ENCODE measurements around the gene PRKAG2. TPM values are rescaled to one million over a fixed set of nuclear protein-coding genes. Genes with fewer than 3 reads are reported as not detected.
A peak's percentile ranks its signal among the peaks of the same experiment; 100 is the strongest.

PRKAG2 gene
- total RNA-seq, 4 donors from 2014 or later = 19.5 to 30.8 (median 27.6) TPM

DNA sequence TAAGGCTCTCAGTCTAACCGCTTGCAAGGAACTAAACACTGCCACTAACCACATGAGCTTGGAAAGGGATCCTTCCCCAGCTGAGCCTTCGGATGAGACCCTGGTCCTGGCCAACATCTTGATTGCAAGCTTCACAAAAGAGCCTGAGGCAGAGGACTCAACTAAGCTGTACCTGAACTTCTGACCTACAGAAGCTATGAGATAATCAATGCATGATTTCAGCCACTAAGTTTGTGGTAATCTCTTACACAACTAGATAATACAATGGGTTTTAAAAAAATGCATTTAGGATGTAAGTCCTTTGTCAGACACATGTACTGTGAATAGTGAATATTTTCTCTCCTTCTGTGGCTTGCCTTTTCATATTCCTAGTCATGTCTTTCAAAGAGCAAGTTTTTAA lies 231.6 kb downstream of the PRKAG2 start:
- Histone ChIP-seq H3K4me1 (no peaks in the 10 kb centered on the region), H3K27ac (no peak overlapping the region), H3K4me3 (replicated peaks in 1 of 3) (no peak overlapping the region), H3K27me3 (no peaks in the 10 kb centered on the region), H3K9me3 (no peaks in the 10 kb centered on the region), H3K36me3 (no peaks in the 10 kb centered on the region)
- no peak for TF ChIP-seq POLR2A (IDR thresholded peaks at IDR 0.05)
- TF ChIP-seq, protein P1, sequence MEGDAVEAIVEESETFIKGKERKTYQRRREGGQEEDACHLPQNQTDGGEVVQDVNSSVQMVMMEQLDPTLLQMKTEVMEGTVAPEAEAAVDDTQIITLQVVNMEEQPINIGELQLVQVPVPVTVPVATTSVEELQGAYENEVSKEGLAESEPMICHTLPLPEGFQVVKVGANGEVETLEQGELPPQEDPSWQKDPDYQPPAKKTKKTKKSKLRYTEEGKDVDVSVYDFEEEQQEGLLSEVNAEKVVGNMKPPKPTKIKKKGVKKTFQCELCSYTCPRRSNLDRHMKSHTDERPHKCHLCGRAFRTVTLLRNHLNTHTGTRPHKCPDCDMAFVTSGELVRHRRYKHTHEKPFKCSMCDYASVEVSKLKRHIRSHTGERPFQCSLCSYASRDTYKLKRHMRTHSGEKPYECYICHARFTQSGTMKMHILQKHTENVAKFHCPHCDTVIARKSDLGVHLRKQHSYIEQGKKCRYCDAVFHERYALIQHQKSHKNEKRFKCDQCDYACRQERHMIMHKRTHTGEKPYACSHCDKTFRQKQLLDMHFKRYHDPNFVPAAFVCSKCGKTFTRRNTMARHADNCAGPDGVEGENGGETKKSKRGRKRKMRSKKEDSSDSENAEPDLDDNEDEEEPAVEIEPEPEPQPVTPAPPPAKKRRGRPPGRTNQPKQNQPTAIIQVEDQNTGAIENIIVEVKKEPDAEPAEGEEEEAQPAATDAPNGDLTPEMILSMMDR (IDR thresholded peaks at IDR 0.05) = no peak
- no peak for DNase-seq
- intact Hi-C loops (cut with DNase I) = no loop called here
- 93 to 100% methylated on average over 2 of the region's 2 CpGs for WGBS, 2 donors

DNA sequence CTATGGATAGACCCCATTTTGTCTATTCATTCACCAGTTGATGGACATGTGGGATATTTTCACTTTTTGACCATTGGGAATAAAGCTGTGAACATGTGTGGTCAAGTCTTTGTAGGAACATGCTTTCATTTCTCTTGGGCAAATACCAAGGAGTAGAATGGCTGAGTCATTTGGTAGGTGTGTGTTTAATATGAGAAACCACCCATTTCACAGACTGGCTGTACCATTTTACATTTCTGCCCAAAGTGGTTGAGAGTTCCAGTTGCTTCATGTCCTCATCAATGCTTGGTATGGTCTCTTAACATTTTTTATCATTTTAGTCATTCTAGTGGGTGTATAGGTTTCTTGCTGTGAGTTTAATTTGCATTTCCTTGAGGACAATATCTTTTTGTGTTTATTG lies 232.4 kb downstream of the PRKAG2 start:
- intact Hi-C loops (cut with DNase I) = no loop called here
- DNase-seq = no peak
- Histone ChIP-seq H3K4me3 (replicated peaks in 1 of 3) (no peak overlapping the region), H3K36me3 (no peaks in the 10 kb centered on the region), H3K27me3 (no peaks in the 10 kb centered on the region), H3K27ac (no peak overlapping the region), H3K4me1 (no peaks in the 10 kb centered on the region), H3K9me3 (no peaks in the 10 kb centered on the region)
- TF ChIP-seq, protein P1 (IDR thresholded peaks at IDR 0.05) = no peak
- TF ChIP-seq POLR2A (IDR thresholded peaks at IDR 0.05) = no peak

DNA sequence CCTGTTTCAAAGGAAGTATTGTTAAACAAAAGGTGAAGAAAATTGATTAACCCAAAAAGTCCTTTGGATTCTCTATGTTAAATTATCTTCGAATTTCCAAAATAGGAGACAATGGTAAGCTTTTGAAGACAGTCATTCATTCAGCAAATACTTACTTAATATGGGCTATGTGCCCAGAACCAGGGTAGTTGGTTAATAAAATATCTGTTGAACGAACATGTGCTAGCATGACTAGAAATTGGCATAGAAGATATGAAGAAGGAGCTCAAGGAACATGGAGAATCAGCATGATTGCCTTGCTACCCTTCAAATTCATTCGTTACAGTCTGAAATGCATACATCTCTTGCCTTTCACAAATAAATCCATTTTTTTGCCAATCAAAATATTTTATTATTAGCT lies 234.2 kb downstream of the PRKAG2 start:
- 86 to 90% methylated on average over 3 of the region's 3 CpGs for WGBS, 2 donors
- Histone ChIP-seq H3K36me3 (no peaks in the 10 kb centered on the region), H3K9me3 (no peaks in the 10 kb centered on the region)

DNA sequence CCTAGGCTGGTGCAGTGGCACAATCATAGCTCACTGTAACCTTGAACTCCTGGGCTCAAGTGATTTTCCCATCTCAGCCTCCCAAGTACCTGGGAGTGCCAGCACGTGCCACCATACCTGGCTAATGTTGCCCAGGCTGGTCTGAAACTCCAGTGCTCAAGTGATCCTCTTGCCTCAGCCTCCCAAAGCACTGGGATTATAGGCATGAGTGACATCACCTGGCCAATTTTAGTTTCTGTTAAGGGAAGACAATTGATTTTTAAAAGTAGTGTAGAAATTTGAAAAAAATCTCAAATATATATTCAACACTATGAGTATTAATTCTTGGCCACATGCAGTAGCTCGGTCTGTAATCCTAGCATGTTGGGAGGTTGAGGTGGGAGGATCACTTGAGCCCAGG lies 235.3 kb downstream of the PRKAG2 start:
- H3K4me1 ChIP-seq = no peaks in the 10 kb centered on the region
- no peak for DNase-seq
- no peak overlapping the region for H3K27ac ChIP-seq

More for the DNA sequence above, 234.2 kb downstream of the PRKAG2 start:
- Histone ChIP-seq H3K27me3 (no peaks in the 10 kb centered on the region), H3K4me1 (no peaks in the 10 kb centered on the region), H3K4me3 (replicated peaks in 1 of 3) (no peak overlapping the region), H3K27ac (no peak overlapping the region)
- no peak for TF ChIP-seq POLR2A (IDR thresholded peaks at IDR 0.05)
- TF ChIP-seq, protein P1 (IDR thresholded peaks at IDR 0.05) = no peak
- intact Hi-C loops (cut with DNase I) = no loop called here
- DNase-seq = no peak

DNA sequence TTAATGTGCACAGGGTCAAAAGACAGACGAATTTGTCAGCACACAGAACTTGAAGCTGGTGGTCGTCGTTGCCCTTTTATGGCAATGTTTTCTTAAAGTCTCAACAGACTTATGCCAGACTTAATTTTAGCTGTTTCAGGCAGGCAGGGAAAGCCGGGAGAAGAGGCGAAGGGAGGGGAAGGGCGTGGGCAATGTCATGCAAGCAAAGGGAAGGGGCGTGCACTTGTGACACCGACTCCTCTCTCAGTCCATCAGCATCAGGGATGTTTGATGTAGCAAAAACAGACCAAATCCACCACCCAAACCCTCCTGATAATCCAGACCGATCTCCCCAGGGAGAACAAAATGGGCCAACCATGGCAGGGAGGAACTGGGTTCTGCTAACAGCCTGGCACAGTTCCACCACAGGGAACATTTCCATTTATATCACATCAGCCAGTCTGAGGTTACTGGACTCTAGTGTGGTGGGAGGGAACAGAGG lies 239.1 kb downstream of the PRKAG2 start:
- Histone ChIP-seq H3K9me3 (no peaks in the 10 kb centered on the region), H3K27ac (no peak overlapping the region), H3K4me3 (replicated peaks in 1 of 3) (no peak overlapping the region), H3K36me3 (no peaks in the 10 kb centered on the region), H3K4me1 (peaks cover 0 to 2% of the 10 kb centered on the region in 2 donors), H3K27me3 (no peaks in the 10 kb centered on the region)
- intact Hi-C loops (cut with DNase I) = loop anchor here (5.0 kb wide), 1 partner anchor 34 kb away; no protein-coding TSS in a partner anchor
- TF ChIP-seq, protein P1 (IDR thresholded peaks at IDR 0.05) = no peak
- TF ChIP-seq POLR2A (IDR thresholded peaks at IDR 0.05) = no peak
- DNase-seq = peak in 1 of 2 donors; percentile 12
- WGBS, 2 donors = 47 to 52% methylated on average over 9 of the region's 9 CpGs

More for the DNA sequence above, 235.3 kb downstream of the PRKAG2 start:
- intact Hi-C loops (cut with DNase I) = no loop called here
- Histone ChIP-seq H3K36me3 (no peaks in the 10 kb centered on the region), H3K27me3 (no peaks in the 10 kb centered on the region), H3K4me3 (replicated peaks in 1 of 3) (no peak overlapping the region), H3K9me3 (no peaks in the 10 kb centered on the region)
- TF ChIP-seq POLR2A (IDR thresholded peaks at IDR 0.05) = no peak
- TF ChIP-seq, protein P1 (IDR thresholded peaks at IDR 0.05) = no peak
- 98 to 100% methylated on average over 2 of the region's 2 CpGs for WGBS, 2 donors

All from thyroid gland (tissue), 4 donors.